ENCODE results near the gene CALML5.

Gene CALML5

DNA sequence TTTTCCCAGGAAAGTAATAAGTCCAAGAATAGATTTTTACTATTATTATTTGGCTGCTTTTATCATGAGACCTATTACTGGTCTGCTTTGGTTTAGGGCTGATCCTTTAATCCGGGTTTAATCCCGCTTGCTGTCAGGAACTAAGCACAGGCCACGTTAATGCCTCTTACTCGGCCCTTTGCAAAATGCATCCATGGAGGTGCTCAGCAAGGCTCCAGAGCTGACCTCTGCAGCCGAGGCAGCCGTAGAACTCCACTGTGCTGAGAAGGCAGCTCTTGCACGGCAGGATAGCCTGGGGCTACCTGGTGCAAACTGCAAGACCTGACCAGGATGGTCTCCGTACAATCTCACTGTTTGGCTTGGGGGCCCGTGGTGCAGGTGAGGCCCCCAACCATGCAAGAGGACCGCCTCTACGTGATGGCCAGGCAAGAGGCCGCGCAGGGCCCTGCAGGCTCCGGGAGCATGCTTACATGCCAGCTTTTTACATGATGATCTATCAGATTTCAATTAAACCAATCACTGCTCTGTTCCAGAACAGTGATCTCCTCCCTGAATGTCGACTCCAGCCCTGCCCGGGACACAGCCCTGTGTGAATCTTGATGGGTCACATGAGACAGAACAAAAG is 15.0 kb upstream of the CALML5 start:
- Histone ChIP-seq H3K9me3 (ENCODE audit: insufficient read depth, low read length, severe bottlenecking) (no peaks in the 10 kb centered on the region), H2AFZ (ENCODE audit: low read depth, low read length) (no peak overlapping the region), H3K4me3 (ENCODE audit: low read depth in 1 of 2, low read length in 2 of 2) (no peak overlapping the region), H3K27ac (ENCODE audit: low read length) (no peak overlapping the region), H3K36me3 (ENCODE audit: insufficient read depth, low read length) (no peaks in the 10 kb centered on the region), H3K79me2 (ENCODE audit: insufficient read depth, low read length) (no peaks in the 10 kb centered on the region), H3K9ac (ENCODE audit: low read depth, low read length) (no peak overlapping the region), H4K20me1 (ENCODE audit: insufficient read depth, low read length) (no peaks in the 10 kb centered on the region), H3K27me3 (ENCODE audit: insufficient read depth, low read length, poor library complexity) (peaks cover 17% of the 10 kb centered on the region), H3K4me1 (ENCODE audit: insufficient read depth, low read length) (no peaks in the 10 kb centered on the region), H3K4me2 (ENCODE audit: insufficient read depth, low read length) (no peak overlapping the region)
- DNase-seq (no peak), ATAC-seq (ENCODE audit: insufficient read depth, low read depth) (no peak)
- TF ChIP-seq EZH2 (IDR thresholded peaks at IDR 0.05; ENCODE audit: borderline replicate concordance, low read depth, low read length, severe bottlenecking) = no peak
- no peak for TF ChIP-seq CTCF (IDR thresholded peaks at IDR 0.05; ENCODE audit: borderline replicate concordance, extremely low read depth, low read length, poor library complexity, severe bottlenecking)

DNA sequence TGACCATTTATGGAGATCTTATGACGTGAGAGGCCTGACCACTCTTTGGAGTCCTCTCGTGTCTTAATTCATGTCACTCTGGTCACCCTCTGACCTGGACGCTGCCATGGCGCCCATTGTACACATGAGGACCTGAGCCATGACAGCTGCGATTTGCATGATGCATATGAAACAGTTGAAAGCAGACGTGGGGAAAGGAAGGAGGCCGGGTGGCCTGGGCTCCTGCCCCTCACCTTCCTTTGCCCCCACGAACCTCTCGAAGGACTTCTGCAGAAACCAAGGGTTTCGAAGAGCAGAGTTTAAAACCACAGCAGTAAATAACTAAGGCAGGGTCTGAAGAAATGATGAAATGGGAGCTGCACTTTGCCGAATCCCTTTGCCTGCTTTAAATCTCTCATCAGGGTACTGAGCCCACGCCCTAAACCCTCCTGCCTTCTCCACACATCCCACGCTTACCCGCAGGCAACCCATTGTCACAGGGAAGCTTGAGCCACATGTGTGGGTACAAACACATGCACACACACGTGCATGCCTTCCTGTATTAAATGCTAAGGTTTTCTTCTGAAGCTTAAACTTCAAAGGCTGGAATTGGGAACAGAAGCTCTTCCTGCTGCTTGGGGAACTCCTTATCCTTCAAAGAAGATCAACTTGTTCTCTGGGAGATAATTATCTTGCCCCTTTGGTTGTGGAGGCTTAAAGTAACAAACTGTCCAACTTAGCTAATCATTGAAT is 13.7 kb upstream of the CALML5 start:
- H3K9me3 ChIP-seq (ENCODE audit: insufficient read depth, low read length, severe bottlenecking) = no peaks in the 10 kb centered on the region
- TF ChIP-seq EZH2 (IDR thresholded peaks at IDR 0.05; ENCODE audit: borderline replicate concordance, low read depth, low read length, severe bottlenecking) (no peak), CTCF (IDR thresholded peaks at IDR 0.05; ENCODE audit: borderline replicate concordance, extremely low read depth, low read length, poor library complexity, severe bottlenecking) (no peak)

DNA sequence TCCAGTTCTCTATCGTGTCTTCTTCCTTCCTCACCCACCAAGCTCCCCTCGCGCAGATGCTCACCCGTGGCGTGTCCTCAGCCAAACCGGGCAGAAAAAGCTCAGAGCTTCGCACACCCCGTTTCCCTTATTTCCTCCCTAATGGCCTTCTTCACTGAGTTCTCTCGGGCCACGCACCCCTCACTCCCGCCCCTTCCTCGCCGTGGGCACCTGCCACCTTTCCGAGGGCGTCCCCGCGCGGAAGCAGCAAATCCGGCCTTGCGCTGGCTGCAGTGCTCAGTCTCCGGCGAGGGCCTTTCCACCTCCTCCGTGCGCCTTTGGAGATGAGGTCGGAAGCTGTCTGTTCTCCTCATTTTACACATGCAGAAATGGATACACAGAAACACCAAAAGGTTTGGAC is 13.0 kb upstream of the CALML5 start:
- TF ChIP-seq EZH2 (IDR thresholded peaks at IDR 0.05; ENCODE audit: borderline replicate concordance, low read depth, low read length, severe bottlenecking) (no peak), CTCF (IDR thresholded peaks at IDR 0.05; ENCODE audit: borderline replicate concordance, extremely low read depth, low read length, poor library complexity, severe bottlenecking) (no peak)
- H3K27me3 ChIP-seq (ENCODE audit: insufficient read depth, low read length, poor library complexity) = peaks cover 11% of the 10 kb centered on the region

More for the DNA sequence above, 13.7 kb upstream of the CALML5 start:
- H3K27ac ChIP-seq (ENCODE audit: low read length) = no peak overlapping the region
- DNase-seq (peak; percentile 12), ATAC-seq (ENCODE audit: insufficient read depth, low read depth) (peak; percentile 56; the same call in 2 of the 3 replicates)
- H2AFZ ChIP-seq (ENCODE audit: low read depth, low read length) = no peak overlapping the region
- no peaks in the 10 kb centered on the region for H4K20me1 ChIP-seq (ENCODE audit: insufficient read depth, low read length)
- H3K79me2 ChIP-seq (ENCODE audit: insufficient read depth, low read length) = no peaks in the 10 kb centered on the region
- H3K9ac ChIP-seq (ENCODE audit: low read depth, low read length) = no peak overlapping the region
- H3K4me2 ChIP-seq (ENCODE audit: insufficient read depth, low read length) = no peak overlapping the region
- H3K4me1 ChIP-seq (ENCODE audit: insufficient read depth, low read length) = no peaks in the 10 kb centered on the region
- H3K27me3 ChIP-seq (ENCODE audit: insufficient read depth, low read length, poor library complexity) = peaks cover 11% of the 10 kb centered on the region
- H3K36me3 ChIP-seq (ENCODE audit: insufficient read depth, low read length) = no peaks in the 10 kb centered on the region
- no peak overlapping the region for H3K4me3 ChIP-seq (ENCODE audit: low read depth in 1 of 2, low read length in 2 of 2)

More for the DNA sequence above, 13.0 kb upstream of the CALML5 start:
- Histone ChIP-seq H4K20me1 (ENCODE audit: insufficient read depth, low read length) (no peaks in the 10 kb centered on the region), H3K4me1 (ENCODE audit: insufficient read depth, low read length) (no peaks in the 10 kb centered on the region), H2AFZ (ENCODE audit: low read depth, low read length) (no peak overlapping the region), H3K79me2 (ENCODE audit: insufficient read depth, low read length) (no peaks in the 10 kb centered on the region), H3K4me3 (ENCODE audit: low read depth in 1 of 2, low read length in 2 of 2) (no peak overlapping the region), H3K9me3 (ENCODE audit: insufficient read depth, low read length, severe bottlenecking) (no peaks in the 10 kb centered on the region), H3K36me3 (ENCODE audit: insufficient read depth, low read length) (no peaks in the 10 kb centered on the region), H3K27ac (ENCODE audit: low read length) (no peak overlapping the region), H3K9ac (ENCODE audit: low read depth, low read length) (no peak overlapping the region), H3K4me2 (ENCODE audit: insufficient read depth, low read length) (no peak overlapping the region)
- no peak for ATAC-seq (ENCODE audit: insufficient read depth, low read depth)
- DNase-seq = no peak

Data from DND-41 (cell line).